ENCODE results near the gene SRMS. TPM values are rescaled to one million over a fixed set of nuclear protein-coding genes. Genes with fewer than 3 reads are reported as not detected.

Gene SRMS
- total and polyA plus RNA-seq, 4 donors: not detected

DNA sequence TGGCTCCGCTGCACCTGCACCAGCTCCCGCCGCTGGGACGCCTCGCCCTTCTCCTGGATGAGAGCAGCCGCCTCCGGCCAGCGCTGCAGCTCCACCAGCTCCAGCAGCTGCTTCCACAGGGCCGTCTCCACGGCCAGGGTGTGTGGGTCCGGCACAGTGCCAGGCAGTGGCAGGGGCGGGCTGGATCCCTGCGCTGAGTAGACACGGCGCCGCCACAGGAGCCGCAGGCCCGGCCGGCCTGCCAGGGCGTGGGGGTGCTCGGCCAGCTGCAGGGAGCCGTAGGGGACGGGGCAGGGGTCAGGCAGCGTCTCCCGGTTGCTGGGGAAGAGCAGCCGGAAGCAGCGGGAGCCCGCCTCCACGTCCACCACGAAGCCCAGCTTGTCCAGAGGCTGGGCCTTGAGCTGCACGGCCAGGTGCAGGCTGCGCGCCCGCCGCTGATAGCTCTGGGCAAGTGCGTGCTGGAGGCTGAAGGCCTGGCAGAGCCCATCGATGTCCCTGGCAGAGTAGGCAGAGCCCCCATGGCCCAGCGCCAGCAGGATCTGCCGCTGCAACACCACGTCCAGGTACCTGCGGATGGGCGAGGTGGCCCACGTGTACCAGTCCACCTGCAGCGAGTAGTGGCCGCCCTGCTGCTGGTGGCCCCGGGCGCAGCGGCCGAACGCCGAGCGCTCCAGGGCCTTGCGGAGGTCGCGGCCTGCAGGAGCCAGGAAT is 15.8 kb upstream of the SRMS start:
- Histone ChIP-seq H3K36me3 (ENCODE audit: control insufficient read depth in 4 of 4, insufficient read depth in 3 of 4, low read depth in 1 of 4, low read length in 3 of 4) (peaks cover 0 to 63% (median 41%) of the 10 kb centered on the region in 4 donors), H3K4me1 (ENCODE audit: control insufficient read depth in 4 of 4, insufficient read depth in 4 of 4, low read length in 3 of 4) (peaks cover 0 to 5% (median 2%) of the 10 kb centered on the region in 4 donors), H3K27ac (ENCODE audit: low read depth in 1 of 2, low read length in 2 of 2) (no peak overlapping the region), H3K9ac (ENCODE audit: low read depth in 1 of 2, low read length in 2 of 2) (no peak overlapping the region), H3K9me3 (ENCODE audit: control insufficient read depth in 4 of 4, low read length in 3 of 4) (no peaks in the 10 kb centered on the region), H3K27me3 (ENCODE audit: control insufficient read depth in 4 of 4, insufficient read depth in 4 of 4, low read length in 3 of 4) (no peaks in the 10 kb centered on the region), H3K4me3 (ENCODE audit: low read depth in 1 of 3, low read length in 3 of 3) (no peak overlapping the region)
- DNase-seq (ENCODE audit: low spot score): no peak
- 97% methylated on average over 55 of the region's 55 CpGs for WGBS
- TF ChIP-seq, protein P1, sequence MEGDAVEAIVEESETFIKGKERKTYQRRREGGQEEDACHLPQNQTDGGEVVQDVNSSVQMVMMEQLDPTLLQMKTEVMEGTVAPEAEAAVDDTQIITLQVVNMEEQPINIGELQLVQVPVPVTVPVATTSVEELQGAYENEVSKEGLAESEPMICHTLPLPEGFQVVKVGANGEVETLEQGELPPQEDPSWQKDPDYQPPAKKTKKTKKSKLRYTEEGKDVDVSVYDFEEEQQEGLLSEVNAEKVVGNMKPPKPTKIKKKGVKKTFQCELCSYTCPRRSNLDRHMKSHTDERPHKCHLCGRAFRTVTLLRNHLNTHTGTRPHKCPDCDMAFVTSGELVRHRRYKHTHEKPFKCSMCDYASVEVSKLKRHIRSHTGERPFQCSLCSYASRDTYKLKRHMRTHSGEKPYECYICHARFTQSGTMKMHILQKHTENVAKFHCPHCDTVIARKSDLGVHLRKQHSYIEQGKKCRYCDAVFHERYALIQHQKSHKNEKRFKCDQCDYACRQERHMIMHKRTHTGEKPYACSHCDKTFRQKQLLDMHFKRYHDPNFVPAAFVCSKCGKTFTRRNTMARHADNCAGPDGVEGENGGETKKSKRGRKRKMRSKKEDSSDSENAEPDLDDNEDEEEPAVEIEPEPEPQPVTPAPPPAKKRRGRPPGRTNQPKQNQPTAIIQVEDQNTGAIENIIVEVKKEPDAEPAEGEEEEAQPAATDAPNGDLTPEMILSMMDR (IDR thresholded peaks at IDR 0.05; ENCODE audit: low read depth, low read length, missing input control): no peak
- no peak for TF ChIP-seq YY1 (IDR thresholded peaks at IDR 0.05)
- TF ChIP-seq, protein P2, sequence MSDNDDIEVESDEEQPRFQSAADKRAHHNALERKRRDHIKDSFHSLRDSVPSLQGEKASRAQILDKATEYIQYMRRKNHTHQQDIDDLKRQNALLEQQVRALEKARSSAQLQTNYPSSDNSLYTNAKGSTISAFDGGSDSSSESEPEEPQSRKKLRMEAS (IDR thresholded peaks at IDR 0.05): no peak
- TF ChIP-seq GABPA (IDR thresholded peaks at IDR 0.05 in 1 of 2, conservative IDR thresholded peaks at IDR 0.05 in 1 of 2): no peak
- no peak for TF ChIP-seq HNF4G (IDR thresholded peaks at IDR 0.05)
- TF ChIP-seq FOXA1 (IDR thresholded peaks at IDR 0.05): no peak
- TF ChIP-seq, protein P3, sequence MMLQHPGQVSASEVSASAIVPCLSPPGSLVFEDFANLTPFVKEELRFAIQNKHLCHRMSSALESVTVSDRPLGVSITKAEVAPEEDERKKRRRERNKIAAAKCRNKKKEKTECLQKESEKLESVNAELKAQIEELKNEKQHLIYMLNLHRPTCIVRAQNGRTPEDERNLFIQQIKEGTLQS (IDR thresholded peaks at IDR 0.05): no peak
- TF ChIP-seq FOXA2 (IDR thresholded peaks at IDR 0.05): no peak
- TF ChIP-seq EGR1 (IDR thresholded peaks at IDR 0.05; ENCODE audit: low read depth in 2 of 2): no peak
- TF ChIP-seq JUND (IDR thresholded peaks at IDR 0.05): no peak

DNA sequence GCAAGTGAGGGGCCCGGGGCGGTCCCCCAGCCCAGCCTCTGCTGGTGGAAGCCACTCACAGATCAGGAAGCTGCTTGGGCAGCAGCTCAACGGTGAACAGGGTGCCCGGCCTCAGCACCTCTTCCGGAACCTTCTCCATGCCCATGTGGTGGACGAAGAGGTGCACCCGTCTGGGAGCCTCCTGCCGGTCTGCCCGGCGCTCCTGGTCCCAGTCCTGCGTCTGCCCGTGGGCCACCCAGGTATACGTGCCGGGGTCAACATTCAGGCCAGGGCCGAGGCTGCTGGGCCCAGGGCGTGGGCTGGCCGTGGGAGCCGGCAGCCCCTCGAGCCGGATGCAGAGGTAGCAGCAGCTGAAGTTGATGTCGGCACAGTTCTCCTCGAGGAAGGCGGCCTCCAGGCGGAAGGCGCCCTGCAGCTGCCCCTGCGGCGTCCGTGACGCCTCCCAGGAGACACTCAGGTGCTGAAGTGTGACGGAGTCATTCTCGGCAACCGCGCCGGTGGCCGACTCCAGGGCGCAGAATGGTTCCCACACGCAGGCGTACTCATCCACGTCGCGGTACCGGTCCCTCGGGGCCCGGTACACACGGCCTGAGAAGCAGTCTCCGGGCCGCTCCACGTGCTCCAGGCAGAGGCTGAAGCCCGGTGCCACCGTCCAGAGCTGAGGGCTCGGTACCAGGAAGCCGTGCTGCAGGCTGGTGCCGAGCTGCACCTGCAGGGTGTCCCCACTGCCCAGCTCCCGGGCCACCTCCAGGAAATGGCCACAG is 15.1 kb upstream of the SRMS start:
- Histone ChIP-seq H3K4me1 (ENCODE audit: control insufficient read depth in 4 of 4, insufficient read depth in 4 of 4, low read length in 3 of 4) (no peaks in the 10 kb centered on the region), H3K36me3 (ENCODE audit: control insufficient read depth in 4 of 4, insufficient read depth in 3 of 4, low read depth in 1 of 4, low read length in 3 of 4) (peaks cover 0 to 63% (median 39%) of the 10 kb centered on the region in 4 donors), H3K27me3 (ENCODE audit: control insufficient read depth in 4 of 4, insufficient read depth in 4 of 4, low read length in 3 of 4) (no peaks in the 10 kb centered on the region), H3K9ac (ENCODE audit: low read depth in 1 of 2, low read length in 2 of 2) (no peak overlapping the region), H3K4me3 (ENCODE audit: low read depth in 1 of 3, low read length in 3 of 3) (no peak overlapping the region), H3K9me3 (ENCODE audit: control insufficient read depth in 4 of 4, low read length in 3 of 4) (no peaks in the 10 kb centered on the region), H3K27ac (ENCODE audit: low read depth in 1 of 2, low read length in 2 of 2) (no peak overlapping the region)
- WGBS: 96% methylated on average over 54 of the region's 54 CpGs
- no peak for DNase-seq (ENCODE audit: low spot score)
- TF ChIP-seq, protein P4, sequence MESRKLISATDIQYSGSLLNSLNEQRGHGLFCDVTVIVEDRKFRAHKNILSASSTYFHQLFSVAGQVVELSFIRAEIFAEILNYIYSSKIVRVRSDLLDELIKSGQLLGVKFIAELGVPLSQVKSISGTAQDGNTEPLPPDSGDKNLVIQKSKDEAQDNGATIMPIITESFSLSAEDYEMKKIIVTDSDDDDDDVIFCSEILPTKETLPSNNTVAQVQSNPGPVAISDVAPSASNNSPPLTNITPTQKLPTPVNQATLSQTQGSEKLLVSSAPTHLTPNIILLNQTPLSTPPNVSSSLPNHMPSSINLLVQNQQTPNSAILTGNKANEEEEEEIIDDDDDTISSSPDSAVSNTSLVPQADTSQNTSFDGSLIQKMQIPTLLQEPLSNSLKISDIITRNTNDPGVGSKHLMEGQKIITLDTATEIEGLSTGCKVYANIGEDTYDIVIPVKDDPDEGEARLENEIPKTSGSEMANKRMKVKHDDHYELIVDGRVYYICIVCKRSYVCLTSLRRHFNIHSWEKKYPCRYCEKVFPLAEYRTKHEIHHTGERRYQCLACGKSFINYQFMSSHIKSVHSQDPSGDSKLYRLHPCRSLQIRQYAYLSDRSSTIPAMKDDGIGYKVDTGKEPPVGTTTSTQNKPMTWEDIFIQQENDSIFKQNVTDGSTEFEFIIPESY (IDR thresholded peaks at IDR 0.05): no peak
- no peak for TF ChIP-seq RAD21 (IDR thresholded peaks at IDR 0.05)
- TF ChIP-seq RXRA (IDR thresholded peaks at IDR 0.05): no peak
- no peak for TF ChIP-seq FOXA2 (IDR thresholded peaks at IDR 0.05)
- TF ChIP-seq FOXA1 (IDR thresholded peaks at IDR 0.05): no peak
- no peak for TF ChIP-seq NR2F2 (IDR thresholded peaks at IDR 0.05)
- TF ChIP-seq, protein P5, sequence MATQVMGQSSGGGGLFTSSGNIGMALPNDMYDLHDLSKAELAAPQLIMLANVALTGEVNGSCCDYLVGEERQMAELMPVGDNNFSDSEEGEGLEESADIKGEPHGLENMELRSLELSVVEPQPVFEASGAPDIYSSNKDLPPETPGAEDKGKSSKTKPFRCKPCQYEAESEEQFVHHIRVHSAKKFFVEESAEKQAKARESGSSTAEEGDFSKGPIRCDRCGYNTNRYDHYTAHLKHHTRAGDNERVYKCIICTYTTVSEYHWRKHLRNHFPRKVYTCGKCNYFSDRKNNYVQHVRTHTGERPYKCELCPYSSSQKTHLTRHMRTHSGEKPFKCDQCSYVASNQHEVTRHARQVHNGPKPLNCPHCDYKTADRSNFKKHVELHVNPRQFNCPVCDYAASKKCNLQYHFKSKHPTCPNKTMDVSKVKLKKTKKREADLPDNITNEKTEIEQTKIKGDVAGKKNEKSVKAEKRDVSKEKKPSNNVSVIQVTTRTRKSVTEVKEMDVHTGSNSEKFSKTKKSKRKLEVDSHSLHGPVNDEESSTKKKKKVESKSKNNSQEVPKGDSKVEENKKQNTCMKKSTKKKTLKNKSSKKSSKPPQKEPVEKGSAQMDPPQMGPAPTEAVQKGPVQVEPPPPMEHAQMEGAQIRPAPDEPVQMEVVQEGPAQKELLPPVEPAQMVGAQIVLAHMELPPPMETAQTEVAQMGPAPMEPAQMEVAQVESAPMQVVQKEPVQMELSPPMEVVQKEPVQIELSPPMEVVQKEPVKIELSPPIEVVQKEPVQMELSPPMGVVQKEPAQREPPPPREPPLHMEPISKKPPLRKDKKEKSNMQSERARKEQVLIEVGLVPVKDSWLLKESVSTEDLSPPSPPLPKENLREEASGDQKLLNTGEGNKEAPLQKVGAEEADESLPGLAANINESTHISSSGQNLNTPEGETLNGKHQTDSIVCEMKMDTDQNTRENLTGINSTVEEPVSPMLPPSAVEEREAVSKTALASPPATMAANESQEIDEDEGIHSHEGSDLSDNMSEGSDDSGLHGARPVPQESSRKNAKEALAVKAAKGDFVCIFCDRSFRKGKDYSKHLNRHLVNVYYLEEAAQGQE (IDR thresholded peaks at IDR 0.05): no peak
- TF ChIP-seq EGR1 (IDR thresholded peaks at IDR 0.05; ENCODE audit: low read depth in 2 of 2): no peak
- TF ChIP-seq, protein P1 (IDR thresholded peaks at IDR 0.05; ENCODE audit: low read depth, low read length, missing input control): no peak
- TF ChIP-seq SP1 (IDR thresholded peaks at IDR 0.05): no peak
- TF ChIP-seq GABPA (IDR thresholded peaks at IDR 0.05 in 1 of 2, conservative IDR thresholded peaks at IDR 0.05 in 1 of 2): no peak

All from liver (tissue), 9 donors.